ENCODE results near the gene AUTS2. TPM values are rescaled to one million over a fixed set of nuclear protein-coding genes. Genes with fewer than 3 reads are reported as not detected.

Gene AUTS2
- total RNA-seq, 2 donors from 2014 or later = 43.4 to 52.9 TPM

DNA sequence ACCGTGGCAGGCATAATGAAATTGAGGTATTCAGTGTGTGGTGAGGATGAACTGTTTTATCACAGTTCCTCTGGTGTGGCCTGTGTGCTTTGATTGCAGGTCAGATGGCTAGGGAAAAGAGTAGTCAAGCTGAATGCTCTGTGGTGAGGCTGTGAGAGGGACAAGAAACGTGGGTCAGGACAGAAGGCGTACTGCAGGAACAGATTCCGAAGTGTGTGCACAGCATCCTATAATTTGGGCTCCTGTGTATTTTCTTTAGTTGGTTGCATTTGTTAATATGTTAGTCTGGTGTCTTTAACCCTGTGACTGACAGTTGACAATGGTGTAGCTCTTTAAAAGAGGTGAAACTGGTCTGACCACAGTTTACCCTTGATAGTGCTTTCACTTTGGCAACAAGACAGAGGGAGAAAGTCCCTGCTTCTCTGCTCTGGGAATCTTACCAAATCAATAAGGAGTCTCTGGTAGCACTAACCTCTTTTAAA, 76.5 kb downstream of the AUTS2 start:
- intact Hi-C loops (cut with DNase I) = loop anchor here in 1 of 2 donors (10.0 kb wide), 1 partner anchor 70 kb away; no protein-coding TSS in a partner anchor
- DNase-seq (ENCODE audit: low spot score) = no peak

DNA sequence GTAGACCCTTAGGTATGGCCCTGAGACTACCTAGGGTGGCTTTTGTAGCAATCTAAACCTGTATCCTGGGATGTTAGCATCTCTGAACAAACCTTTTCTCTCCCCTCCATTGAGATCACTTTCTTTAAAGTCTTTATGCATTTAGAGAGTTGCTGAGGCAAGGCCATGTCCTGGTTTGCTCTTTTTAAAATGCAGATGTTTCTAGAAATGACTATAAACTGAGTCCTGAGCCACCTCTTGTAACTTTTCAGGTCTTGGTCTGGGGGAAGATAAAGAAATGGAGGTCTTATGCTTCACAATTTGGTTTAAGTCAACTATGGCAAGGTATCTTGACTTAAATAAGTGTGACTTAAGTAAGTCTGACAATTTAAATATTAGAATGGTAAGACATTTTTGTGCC, 78.0 kb downstream of the AUTS2 start:
- intact Hi-C loops (cut with DNase I) = loop anchor here in 1 of 2 donors (10.0 kb wide), 1 partner anchor 71 kb away; no protein-coding TSS in a partner anchor

DNA sequence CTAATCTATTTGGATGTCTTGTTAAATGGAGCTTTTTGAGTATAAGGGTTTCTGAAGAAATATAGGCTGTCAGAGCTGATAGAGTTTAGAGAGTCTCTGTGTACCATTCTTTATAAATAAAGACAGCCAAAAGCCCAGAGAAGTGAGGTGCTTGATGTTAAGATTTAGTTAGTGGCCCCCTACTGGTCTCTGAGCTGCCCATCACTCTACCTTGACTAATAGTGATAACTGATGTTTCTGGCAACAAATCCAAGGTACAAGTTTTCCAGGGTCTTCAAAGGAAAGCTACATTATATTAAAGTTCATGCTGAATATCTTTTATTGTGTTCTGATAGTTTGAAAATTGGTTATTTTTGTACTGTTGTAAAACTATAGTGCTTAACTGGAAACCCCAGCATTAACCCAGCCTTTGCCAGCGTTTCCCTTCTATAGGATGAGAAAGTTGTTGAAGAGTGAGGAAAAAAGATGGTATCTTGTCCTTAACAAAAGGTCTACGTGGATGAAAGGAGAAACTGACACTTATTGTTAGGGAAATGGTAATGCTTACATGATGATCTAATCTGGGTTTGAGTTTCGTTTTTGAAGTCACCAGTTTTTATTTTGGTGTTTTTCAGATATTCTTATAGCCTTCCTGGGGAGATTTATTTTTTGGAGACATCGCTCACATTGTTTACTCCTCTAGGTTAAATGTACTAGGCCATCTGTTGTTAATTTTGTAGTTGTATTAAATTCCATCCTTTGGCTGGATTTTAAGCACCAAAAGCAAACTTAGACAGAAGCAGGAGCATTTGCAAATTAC, 79.0 kb downstream of the AUTS2 start:
- no peak for DNase-seq (ENCODE audit: low spot score)
- intact Hi-C loops (cut with DNase I) = loop anchor here in 1 of 2 donors (10.0 kb wide), 1 partner anchor 72 kb away; no protein-coding TSS in a partner anchor

More for the DNA sequence above, 78.0 kb downstream of the AUTS2 start:
- no peak for DNase-seq (ENCODE audit: low spot score)

DNA sequence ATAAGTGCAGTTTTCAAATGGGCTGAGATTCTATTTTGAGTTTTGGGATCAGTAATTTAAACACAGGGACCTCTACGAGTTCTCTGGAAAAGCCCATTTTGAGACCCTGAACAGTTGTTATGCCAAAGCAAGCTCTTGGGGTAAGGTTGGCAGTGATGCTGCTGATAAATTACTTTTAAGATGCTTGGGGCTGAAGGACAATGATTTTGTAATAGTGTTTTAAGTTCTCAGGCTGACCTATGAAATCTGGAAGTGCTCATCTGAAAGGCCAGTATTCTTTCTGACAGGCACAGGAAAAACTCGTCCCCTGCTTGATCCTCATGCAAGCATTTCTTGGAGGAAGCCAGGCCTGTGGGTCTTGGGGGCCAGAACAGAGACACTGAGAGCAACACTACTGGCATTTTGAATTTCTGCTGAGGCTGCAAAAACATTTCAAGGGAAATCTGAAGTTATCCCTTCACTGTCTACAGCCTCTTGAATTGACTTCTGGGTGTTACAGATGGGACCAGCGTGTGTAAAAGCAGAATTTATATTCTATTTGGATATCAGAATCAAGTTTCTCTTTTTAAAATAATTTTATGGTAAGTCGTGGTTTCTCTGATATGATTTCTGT, 79.7 kb downstream of the AUTS2 start:
- no peak for DNase-seq (ENCODE audit: low spot score)
- intact Hi-C loops (cut with DNase I) = loop anchor here (2.0 to 10.0 kb wide), 2 partner anchors 69 to 73 kb away; no protein-coding TSS in a partner anchor

DNA sequence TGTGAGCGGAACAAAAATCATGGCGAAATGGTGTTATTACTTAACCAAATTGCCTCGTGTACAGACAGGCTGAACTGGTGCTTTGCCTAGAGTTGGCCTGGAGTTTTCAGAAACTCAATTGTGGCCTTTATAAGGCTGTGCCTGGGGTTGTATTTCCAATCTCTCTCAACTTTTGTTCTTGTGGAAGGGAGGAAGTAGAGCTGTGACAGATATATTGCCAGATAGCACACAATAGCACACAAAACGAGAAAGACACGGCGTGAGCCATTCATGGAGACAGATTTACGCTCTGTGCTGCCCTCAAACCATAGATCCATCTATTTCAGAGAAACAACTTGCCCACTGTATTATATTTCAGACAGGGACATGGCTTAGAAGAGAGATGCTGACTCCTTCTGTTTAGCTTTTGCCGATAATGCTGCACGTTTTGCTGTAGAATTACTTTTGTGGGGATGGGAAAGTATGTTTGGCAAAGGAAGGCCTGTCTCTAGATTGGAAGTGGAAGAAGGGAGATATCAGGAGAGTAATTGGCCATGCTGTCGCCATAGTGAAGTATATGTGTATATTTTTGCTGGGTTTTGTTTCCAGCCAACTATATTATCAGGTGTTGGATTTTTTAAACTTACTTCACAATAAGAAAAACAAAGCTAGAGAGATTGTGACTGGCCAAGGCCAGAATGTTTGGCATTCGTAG, 80.4 kb downstream of the AUTS2 start:
- intact Hi-C loops (cut with DNase I) = loop anchor here (2.0 to 10.0 kb wide), 2 partner anchors 70 to 74 kb away; no protein-coding TSS in a partner anchor
- no peak for DNase-seq (ENCODE audit: low spot score)

DNA sequence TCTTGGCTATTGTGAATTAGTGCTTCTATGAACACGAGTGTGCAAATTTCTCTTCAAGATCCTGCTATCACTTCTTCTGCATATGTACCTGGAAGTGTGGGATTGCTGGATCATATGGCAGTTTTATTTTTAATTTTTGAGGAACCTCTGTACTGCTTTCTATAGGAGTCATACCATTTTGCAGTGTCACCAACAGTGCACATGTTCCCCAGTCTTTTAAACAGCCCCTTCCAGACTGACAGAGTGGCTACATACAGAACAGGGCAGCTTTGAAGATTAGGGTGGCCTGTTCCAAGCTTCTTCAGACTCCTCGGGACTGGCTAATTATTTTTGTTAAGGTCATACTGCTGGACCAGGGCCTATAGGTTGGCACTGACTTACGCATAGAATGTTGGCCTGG, 82.9 kb downstream of the AUTS2 start:
- intact Hi-C loops (cut with DNase I) = no loop called here
- DNase-seq (ENCODE audit: low spot score) = no peak

DNA sequence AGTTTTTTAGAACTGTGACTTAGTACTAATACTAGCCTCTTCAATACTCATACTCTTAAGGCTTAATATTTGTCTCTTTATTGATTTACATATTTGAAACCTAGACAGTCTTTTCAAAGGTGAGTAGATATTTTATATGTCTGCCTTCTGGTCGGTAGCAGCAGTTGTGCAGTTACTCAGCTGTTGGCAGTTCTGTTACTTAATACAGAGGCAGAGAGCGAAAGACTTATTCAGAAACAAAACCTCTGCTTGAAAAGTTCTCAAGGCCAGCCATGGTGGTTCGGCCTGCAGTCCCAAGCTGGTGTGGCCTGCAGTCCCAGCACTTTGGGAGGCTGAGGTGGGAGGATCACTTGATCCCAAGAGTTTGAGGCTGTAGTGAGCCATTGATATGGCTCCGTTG, 84.2 kb downstream of the AUTS2 start:
- intact Hi-C loops (cut with DNase I) = no loop called here
- no peak for DNase-seq (ENCODE audit: low spot score)

DNA sequence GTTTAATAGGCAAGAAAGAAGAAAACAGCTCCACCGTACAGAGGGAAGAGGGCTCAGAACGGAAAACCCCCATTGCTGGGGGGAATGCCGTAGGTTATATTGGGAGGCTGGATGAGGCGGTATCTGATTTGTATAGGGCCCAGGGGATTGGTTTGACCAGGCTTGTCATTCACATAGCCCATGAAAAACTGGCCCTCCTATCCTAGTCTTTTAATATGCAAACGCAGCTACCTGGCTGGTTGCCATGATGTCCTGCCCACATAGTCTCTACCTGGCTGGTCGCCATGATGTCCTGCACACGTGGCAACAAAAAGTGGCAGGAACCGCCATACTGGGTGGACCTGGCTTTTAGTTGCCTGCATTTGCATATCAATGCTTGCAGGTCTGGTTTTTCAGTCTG, 84.7 kb downstream of the AUTS2 start:
- intact Hi-C loops (cut with DNase I) = no loop called here
- no peak for DNase-seq (ENCODE audit: low spot score)

DNA sequence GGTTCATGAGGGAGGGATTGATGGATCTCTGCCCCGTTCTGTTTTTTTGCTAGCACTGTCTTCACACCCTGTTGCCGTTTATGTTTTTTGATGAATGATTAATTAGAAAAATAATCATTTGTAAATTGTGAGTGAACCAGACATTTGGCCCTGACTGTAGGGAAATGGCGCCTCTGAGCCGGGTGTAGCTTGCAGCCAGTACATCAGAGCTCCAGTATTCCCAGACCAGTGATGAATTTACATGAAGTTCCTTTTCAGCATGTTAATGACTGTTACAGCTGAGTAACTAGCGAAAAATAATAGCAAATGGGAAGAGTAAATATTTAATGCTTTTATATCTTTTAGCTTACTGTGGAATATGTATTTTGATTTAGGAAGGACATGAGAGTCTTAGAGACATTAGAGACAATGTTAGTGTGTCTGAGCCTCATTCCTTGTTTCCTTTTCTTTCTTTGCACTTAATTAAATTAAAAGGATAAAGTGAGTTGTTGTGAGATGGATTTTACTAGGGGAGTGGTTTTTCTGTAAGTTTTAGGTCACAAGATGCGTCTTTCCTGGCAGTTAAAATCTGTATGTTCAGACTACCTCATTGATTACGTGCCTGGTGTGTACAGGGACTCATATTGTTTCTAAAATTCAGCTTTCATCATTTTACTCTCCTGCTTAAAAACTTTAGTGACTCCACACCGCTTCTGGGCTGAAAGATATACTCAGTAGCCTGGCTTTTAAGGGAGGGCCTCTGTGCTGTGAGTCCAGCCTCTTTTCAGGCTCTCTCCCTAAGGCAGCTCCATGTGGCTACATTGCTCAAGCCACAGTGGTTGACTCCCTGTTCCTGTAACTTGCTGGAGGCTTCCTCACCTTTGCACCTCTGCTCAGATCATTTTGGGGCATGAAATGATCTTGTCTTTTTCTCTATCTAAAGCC, 86.4 kb downstream of the AUTS2 start:
- DNase-seq (ENCODE audit: low spot score) = no peak
- intact Hi-C loops (cut with DNase I) = no loop called here

DNA sequence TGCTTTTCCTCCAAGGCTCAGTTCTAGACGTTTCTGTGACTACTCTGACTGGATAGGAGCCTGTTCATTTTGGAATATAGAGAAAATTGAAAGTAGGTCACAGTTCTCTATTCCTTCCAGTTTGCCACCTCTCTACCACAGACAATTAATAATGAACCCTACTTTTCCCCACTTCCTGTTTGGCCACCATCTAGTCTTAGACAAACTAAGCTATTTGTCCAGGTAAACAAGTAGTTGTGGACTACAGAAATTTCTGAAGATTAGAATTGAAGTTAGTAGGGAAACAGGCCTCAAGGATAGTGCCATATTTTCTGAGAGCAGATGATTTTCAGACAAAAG, 87.0 kb downstream of the AUTS2 start:
- intact Hi-C loops (cut with DNase I) = no loop called here
- no peak for DNase-seq (ENCODE audit: low spot score)

DNA sequence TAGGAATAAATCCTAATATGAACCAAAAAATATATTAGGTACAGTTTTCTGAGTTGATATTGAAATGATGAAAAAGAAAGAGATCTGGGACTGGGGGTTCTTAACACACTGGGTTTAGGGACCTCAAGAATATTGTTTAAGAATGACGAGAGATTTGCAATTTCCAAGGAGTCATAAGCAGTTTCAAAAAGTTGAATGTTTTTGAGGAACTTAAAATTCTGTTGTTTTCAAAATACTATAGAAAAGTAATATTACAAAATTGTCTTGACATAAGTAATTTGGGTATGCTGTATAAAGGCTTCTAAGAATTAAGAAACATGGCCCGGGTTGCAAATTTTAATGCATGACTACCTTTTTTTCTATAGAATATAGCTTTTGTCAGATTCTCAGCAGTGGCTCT, 88.1 kb downstream of the AUTS2 start:
- no peak for DNase-seq (ENCODE audit: low spot score)
- intact Hi-C loops (cut with DNase I) = no loop called here

DNA sequence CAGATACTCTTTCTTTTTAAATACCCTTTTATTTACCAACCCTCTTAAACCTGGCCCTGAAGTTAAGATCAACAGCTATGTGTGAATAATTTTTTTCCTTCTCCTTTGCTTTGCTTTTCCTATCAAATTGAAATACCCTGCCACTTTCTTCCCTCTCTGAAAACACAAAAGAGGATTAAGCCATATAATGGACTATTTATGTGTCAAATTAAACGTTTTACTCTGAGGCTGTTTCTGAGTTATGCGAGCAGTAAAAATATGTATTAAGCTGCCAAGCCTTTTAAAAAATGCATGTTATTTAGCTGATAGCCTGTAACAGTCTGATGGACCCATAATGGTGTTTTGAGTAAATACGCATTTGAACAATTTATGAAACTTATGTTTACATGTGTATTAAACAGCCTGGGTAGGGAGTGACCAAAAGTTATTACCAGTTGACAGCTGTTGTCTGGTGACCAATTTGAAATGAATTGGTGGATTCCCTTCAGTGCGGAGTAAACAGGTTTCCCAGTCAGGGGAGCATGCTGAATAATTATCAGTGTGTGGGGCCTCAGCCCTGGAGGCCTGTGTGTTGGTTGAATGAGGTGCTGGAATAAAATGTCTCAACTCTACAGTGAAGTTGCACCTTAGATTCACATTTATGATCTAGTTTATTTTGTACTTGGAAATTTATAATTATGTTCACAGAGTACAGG, 89.6 kb downstream of the AUTS2 start:
- DNase-seq (ENCODE audit: low spot score) = no peak
- intact Hi-C loops (cut with DNase I) = no loop called here

DNA sequence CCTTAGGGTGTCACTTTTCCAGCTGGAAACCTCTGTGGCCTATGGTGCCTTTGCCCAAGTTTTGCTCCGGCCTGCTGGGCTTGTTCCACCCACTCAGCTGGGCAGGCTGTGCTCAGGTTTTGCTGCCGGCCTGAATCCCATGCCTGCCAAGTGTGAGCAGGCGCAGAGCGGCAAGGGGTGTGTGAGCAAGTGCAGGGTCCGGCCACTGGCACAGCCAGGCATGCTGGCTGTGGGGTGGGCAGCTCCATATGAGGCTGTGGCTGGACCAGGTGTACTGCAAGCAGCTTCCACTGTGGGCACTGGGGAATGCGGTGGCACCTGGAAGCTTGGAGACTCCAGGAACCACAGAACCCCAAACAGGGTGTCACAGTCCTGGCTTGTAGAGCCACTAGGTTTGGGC, 92.1 kb downstream of the AUTS2 start:
- no peak for DNase-seq (ENCODE audit: low spot score)
- intact Hi-C loops (cut with DNase I) = no loop called here

DNA sequence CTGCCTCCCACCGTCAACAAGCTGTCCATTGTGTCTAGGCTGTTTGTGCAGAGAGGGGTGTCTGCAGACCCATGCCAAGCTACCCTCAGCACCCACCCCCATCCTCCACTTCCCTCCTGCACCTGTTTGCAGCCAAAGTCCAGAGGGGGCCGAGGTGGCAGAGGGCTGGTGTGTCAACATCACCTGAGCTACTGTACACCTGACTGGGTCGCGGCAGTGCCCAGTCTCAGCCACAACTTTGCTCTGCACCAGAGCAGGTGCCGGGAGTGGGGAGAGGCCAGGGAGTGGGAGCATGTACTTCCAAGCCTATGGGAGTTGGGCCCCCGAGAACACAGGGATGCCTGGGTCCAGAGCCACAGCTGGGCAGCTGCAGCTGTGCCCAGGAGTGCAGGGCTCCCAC, 93.1 kb downstream of the AUTS2 start:
- intact Hi-C loops (cut with DNase I) = no loop called here
- no peak for DNase-seq (ENCODE audit: low spot score)

DNA sequence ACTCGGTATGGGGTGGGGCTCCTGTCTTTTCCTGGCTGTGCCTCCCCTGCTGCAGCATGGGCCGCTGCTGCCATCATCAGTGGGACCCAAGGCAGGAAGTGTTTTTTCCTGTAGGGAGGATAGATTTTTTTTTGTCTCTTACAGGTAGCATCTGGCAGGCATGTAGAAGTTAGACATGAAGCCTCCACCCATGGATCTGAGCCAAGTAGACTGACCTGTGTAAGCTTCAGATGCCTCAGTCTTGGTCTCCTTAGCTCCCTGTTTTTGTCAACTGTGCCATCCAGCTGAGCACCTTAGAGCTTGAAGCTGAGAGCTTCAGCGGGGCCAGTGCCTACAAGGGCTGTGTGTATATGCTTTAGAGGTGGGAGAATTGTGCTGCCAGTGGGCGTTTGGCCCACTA, 93.5 kb downstream of the AUTS2 start:
- DNase-seq (ENCODE audit: low spot score) = no peak
- intact Hi-C loops (cut with DNase I) = no loop called here

DNA sequence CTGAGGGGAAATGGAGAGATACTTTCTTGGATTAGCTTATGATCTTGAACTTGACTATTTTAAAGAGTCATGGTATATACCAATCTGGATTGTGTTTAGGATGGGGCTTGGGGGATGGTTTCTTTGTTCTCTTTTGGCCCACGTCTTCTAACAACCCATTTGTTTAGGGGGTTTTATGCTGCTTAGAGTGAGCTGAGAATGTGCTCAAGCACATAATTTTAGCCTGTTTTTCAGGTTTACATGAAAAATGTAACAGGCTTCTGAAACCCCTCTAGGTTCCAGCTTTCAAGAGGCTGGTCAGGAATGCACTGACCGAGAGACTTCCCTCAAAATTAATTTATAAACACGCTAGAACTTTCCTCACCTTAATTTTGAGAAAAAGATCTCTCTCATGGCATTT, 94.3 kb downstream of the AUTS2 start:
- intact Hi-C loops (cut with DNase I) = no loop called here

DNA sequence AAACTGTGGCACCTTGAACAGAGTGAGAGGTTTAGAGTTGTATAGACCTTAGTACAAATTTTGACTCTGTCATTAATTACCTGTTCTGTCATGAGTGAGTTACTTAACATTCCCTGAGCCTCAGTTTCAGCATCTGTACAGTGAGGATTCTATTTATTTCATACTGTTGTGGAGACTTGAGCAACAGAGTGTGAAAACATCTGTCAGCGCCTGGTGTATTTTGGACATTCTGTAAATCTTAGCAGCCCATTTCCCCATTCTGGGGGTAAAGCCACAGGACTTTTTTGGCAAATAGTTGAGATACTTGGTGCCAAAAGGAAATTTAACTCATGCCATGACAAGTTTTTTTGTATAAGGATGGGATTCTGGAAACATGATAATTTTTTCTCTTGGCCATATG, 94.8 kb downstream of the AUTS2 start:
- no peak for DNase-seq (ENCODE audit: low spot score)
- intact Hi-C loops (cut with DNase I) = no loop called here

More for the DNA sequence above, 94.3 kb downstream of the AUTS2 start:
- DNase-seq (ENCODE audit: low spot score) = no peak

DNA sequence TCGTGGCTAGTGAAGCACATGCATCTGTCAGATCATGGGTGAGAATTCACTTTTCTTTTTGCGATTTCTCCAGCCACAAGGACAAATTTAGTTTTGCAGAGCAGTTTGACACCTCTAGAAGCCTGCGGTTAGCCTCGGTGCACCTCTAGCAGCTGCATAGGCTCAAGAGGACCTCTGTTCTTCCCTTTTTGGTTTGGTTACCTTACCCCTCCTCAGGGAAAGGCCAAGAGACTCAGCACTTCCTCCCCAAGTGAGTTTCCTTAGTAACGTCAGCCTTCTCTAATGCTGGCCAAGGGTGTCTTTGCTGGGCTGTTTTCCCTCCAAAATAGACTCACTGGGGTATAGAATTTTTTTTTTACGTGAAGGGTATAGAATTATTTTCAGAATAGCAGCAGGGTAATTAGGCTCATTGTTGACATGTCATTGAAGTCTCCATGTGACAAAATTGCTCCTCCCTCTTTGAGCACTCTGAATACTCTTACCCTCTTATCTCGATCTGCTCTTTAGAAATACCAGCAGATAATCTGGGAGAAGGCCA, 97.8 kb downstream of the AUTS2 start:
- intact Hi-C loops (cut with DNase I) = no loop called here
- DNase-seq (ENCODE audit: low spot score) = no peak

Measured in posterior vena cava (tissue), 2 donors.